ENCODE data around the gene HOXD11. TPM values are rescaled to one million over a fixed set of nuclear protein-coding genes. Genes with fewer than 3 reads are reported as not detected.

HOXD11 gene
- total RNA-seq, 1 donor = not detected

- no peak overlapping the region for H3K4me3 ChIP-seq (ENCODE audit: low read depth, low read length)
- DNase-seq (ENCODE audit: low read depth) = no peak
These were observed 17.2 kb downstream of the HOXD11 start for GRCh38 chr2:176124110-176124946.

GRCh38 chr2:176124947-176125771 lies 18.1 kb downstream of the HOXD11 start:
- no peak for DNase-seq (ENCODE audit: low read depth)
- TF ChIP-seq CTCF (IDR thresholded peaks at IDR 0.05; ENCODE audit: insufficient read depth, low read length) = no peak
- H3K4me3 ChIP-seq (ENCODE audit: low read depth, low read length) = no peak overlapping the region

More at GRCh38 chr2:176124110-176124946, 17.2 kb downstream of the HOXD11 start:
- TF ChIP-seq CTCF (IDR thresholded peaks at IDR 0.05; ENCODE audit: insufficient read depth, low read length) = no peak

- H3K4me3 ChIP-seq (ENCODE audit: low read depth, low read length) = no peak overlapping the region
- DNase-seq (ENCODE audit: low read depth) = no peak
- no peak for TF ChIP-seq CTCF (IDR thresholded peaks at IDR 0.05; ENCODE audit: insufficient read depth, low read length)
These were observed 18.6 kb downstream of the HOXD11 start for GRCh38 chr2:176125772-176126054.

GRCh38 chr2:176126929-176127773 lies 20.1 kb downstream of the HOXD11 start:
- no peak overlapping the region for H3K4me3 ChIP-seq (ENCODE audit: low read depth, low read length)
- peak; percentile 78 for DNase-seq (ENCODE audit: low read depth)
- peak; percentile 75 for TF ChIP-seq CTCF (IDR thresholded peaks at IDR 0.05; ENCODE audit: insufficient read depth, low read length)

GRCh38 chr2:176127774-176128072 lies 20.6 kb downstream of the HOXD11 start:
- DNase-seq (ENCODE audit: low read depth) = no peak
- H3K4me3 ChIP-seq (ENCODE audit: low read depth, low read length) = no peak overlapping the region
- TF ChIP-seq CTCF (IDR thresholded peaks at IDR 0.05; ENCODE audit: insufficient read depth, low read length) = no peak

- H3K4me3 ChIP-seq (ENCODE audit: low read depth, low read length) = no peak overlapping the region
- no peak for TF ChIP-seq CTCF (IDR thresholded peaks at IDR 0.05; ENCODE audit: insufficient read depth, low read length)
- no peak for DNase-seq (ENCODE audit: low read depth)
These were observed 21.3 kb downstream of the HOXD11 start for GRCh38 chr2:176128172-176128981.

Data from fibroblast of the aortic adventitia (primary cell).